Measurements from ENCODE around the gene MBNL3. TPM values are rescaled to one million over a fixed set of nuclear protein-coding genes. Genes with fewer than 3 reads are reported as not detected.

MBNL3 gene
- total RNA-seq, 1 experiment from 2014 or later, result 4.6 TPM

- H3K79me2 ChIP-seq (ENCODE audit: insufficient read depth, low read length), result no peaks in the 10 kb centered on the region
- no peaks in the 10 kb centered on the region for H3K27me3 ChIP-seq (ENCODE audit: insufficient read depth, low read length)
- ChIA-PET POLR2A (no interaction called here), CTCF (no interaction called here), RAD21 (ENCODE audit: low non-redundant PET in 1 of 2, low total read pairs in 2 of 2, uncharacterized antibody in 2 of 2, unreplicated experiment in 2 of 2) (no interaction called here)
- no peaks in the 10 kb centered on the region for H4K20me1 ChIP-seq (ENCODE audit: insufficient read depth)
- ATAC-seq (no peak), DNase-seq (ENCODE audit: low read depth, low spot score) (no peak)
- no peaks in the 10 kb centered on the region for H3K4me1 ChIP-seq (ENCODE audit: control insufficient read depth in 1 of 2, insufficient read depth in 2 of 2, low read length in 2 of 2)
- no peak overlapping the region for H3K9ac ChIP-seq (ENCODE audit: low read length)
- TF ChIP-seq YY1 (IDR thresholded peaks at IDR 0.05; ENCODE audit: extremely low read depth, insufficient replicate concordance, low read depth, low read length) (no peak), SP1 (IDR thresholded peaks at IDR 0.05; ENCODE audit: low read depth) (no peak), RAD21 (IDR thresholded peaks at IDR 0.05; ENCODE audit: low read depth) (no peak), ATF3 (IDR thresholded peaks at IDR 0.05) (no peak), CTCF (IDR thresholded peaks at IDR 0.05 in 2 of 3, conservative IDR thresholded peaks at IDR 0.05 in 1 of 3; ENCODE audit: borderline replicate concordance in 1 of 3, insufficient read depth in 1 of 3, low read depth in 2 of 3, low read length in 2 of 3) (no peak), ZBTB33 (IDR thresholded peaks at IDR 0.05; ENCODE audit: extremely low read depth, insufficient replicate concordance, low read length) (no peak), POLR2A (IDR thresholded peaks at IDR 0.05; ENCODE audit: borderline replicate concordance, extremely low read depth, insufficient read depth, insufficient read length) (no peak), ZFX (IDR thresholded peaks at IDR 0.05) (no peak), ZNF274 (IDR thresholded peaks at IDR 0.05; ENCODE audit: low read depth, low read length) (no peak), EGR1 (IDR thresholded peaks at IDR 0.05; ENCODE audit: low read depth) (no peak), CBX3 (IDR thresholded peaks at IDR 0.05; ENCODE audit: low read depth) (no peak), REST (IDR thresholded peaks at IDR 0.05; ENCODE audit: low read depth) (no peak), SRF (IDR thresholded peaks at IDR 0.05; ENCODE audit: low read depth) (no peak), MAX (IDR thresholded peaks at IDR 0.05) (no peak), TCF7L2 (IDR thresholded peaks at IDR 0.05; ENCODE audit: borderline replicate concordance, extremely low read depth, insufficient read depth, insufficient read length) (no peak)
- H3K9me3 ChIP-seq (ENCODE audit: control insufficient read depth in 1 of 2, insufficient read depth in 1 of 2, low read depth in 1 of 2, low read length in 2 of 2), result no peaks in the 10 kb centered on the region
- no TSS peak for BruUV-seq (replicated peaks)
- no peak overlapping the region for H3K4me3 ChIP-seq (replicated peaks in 1 of 2; ENCODE audit: low read depth in 1 of 2, low read length in 2 of 2)
- H3K36me3 ChIP-seq (ENCODE audit: control insufficient read depth in 1 of 2, insufficient read depth in 2 of 2, low read length in 2 of 2), result no peaks in the 10 kb centered on the region
- H3K27ac ChIP-seq (ENCODE audit: low read depth, low read length), result no peak overlapping the region
- no peak overlapping the region for H2AFZ ChIP-seq (ENCODE audit: low read depth, low read length, poor library complexity, severe bottlenecking)
- intact Hi-C loops (cut with micrococcal nuclease), result no loop called here
- H3K9me2 ChIP-seq (ENCODE audit: insufficient read depth), result no peaks in the 10 kb centered on the region
- H3K4me2 ChIP-seq (ENCODE audit: low read length), result no peak overlapping the region
Observed at GRCh38 chrX:132518401-132518800, 29.6 kb upstream of the MBNL3 start.

Measured in HCT116 (cell line).